Right lobe of liver (tissue), 4 donors: ENCODE data around the gene JAM2.

Experiments used
- POLR2A ChIP-seq: fragments of 450-650 bp; IDR thresholded peaks from one replicate; pipeline ENCODE4 v1.6.1; 2017; ENCODE audit warnings: antibody characterized with exemption, mild to moderate bottlenecking
- TF ChIP-seq, protein P1 (sequence below), 4 donors: fragments of 200-600 bp in 3 of 4; fragments of 450-650 bp in 1 of 4; IDR thresholded peaks; one replicate each; pipeline versions ENCODE4 v1.5.1 to v1.8.0; 2016 to 2022; ENCODE audit warnings: antibody characterized with exemption in 4 of 4, mild to moderate bottlenecking in 2 of 4
- donor health status: DM: no; HTN: no; CAD: no.
- donor health status: DM: no; HTN: no; CAD: no.
- donor health status: DM: no; HTN: yes; CAD: no.

- TF ChIP-seq, protein P1, sequence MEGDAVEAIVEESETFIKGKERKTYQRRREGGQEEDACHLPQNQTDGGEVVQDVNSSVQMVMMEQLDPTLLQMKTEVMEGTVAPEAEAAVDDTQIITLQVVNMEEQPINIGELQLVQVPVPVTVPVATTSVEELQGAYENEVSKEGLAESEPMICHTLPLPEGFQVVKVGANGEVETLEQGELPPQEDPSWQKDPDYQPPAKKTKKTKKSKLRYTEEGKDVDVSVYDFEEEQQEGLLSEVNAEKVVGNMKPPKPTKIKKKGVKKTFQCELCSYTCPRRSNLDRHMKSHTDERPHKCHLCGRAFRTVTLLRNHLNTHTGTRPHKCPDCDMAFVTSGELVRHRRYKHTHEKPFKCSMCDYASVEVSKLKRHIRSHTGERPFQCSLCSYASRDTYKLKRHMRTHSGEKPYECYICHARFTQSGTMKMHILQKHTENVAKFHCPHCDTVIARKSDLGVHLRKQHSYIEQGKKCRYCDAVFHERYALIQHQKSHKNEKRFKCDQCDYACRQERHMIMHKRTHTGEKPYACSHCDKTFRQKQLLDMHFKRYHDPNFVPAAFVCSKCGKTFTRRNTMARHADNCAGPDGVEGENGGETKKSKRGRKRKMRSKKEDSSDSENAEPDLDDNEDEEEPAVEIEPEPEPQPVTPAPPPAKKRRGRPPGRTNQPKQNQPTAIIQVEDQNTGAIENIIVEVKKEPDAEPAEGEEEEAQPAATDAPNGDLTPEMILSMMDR (IDR thresholded peaks at IDR 0.05): no peak
- TF ChIP-seq POLR2A: no peak
Measured at GRCh38 chr21:25624511-25624910, 14.5 kb upstream of the JAM2 start.
